ENCODE measurements around the gene PXMP4.

Gene PXMP4

DNA sequence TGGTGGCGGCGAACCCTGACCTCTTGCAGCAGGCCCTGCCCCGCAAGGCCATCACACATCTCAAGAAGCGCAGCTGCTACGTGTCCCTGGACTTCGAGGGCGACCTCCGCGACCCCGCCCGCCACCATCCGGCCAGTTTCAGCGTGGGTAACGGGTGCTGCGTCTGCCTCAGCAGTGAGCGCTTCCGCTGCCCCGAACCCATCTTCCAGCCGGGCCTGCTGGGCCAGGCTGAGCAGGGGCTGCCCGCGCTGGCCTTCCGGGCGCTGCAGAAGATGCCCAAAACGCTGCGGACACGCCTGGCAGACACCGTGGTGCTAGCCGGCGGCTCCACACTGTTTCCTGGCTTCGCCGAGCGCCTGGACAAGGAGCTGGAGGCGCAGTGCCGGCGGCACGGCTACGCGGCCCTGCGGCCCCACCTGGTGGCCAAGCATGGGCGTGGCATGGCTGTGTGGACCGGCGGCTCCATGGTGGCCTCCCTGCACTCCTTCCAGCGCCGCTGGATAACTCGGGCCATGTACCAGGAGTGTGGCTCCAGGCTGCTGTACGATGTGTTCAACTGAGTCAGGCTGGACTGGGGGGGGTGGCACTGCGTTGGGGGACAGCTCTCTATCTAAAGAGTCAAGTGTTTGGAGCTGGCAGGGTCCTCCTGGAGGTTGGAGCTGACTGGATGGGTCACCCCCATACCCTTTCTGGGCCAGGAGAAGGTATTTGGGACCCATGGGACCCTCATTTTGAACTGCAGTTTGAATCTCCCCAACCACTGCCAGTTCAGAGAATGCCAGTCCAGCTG, 52.2 kb downstream of the PXMP4 start:
- DNase-seq: peak in 1 of 2 donors; percentile 74

DNA sequence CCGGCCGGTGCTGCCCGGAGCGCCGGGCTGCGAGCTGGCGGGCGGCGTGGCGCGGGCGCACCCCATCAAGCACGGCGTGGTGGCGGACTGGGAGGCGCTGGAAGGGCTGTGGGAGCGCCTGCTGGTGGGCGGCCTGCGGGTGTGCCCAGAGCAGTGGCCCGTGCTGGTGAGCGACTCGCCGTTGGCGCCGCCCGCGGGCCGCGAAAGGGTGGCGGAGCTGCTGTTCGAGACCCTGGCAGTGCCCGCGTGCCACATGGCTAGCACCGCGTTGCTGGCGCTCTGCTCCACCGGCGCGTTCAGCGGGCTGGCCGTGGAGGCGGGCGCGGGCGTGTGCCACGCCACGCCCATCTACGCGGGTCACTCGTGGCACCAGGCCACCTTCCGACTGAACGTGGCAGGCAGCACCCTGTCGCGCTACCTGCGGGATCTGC, 52.9 kb downstream of the PXMP4 start:
- DNase-seq: peak in 1 of 2 donors; percentile 70

GRCh38 chr20:33666293-33667244, 53.5 kb downstream of the PXMP4 start, which contains the start of gene ACTL10:
Gene ACTL10 (plus strand): TSS chr20:33666943. CDS start chr20:33667498, 555 bp downstream.
- peak; percentile 93 to 95 for DNase-seq

DNA sequence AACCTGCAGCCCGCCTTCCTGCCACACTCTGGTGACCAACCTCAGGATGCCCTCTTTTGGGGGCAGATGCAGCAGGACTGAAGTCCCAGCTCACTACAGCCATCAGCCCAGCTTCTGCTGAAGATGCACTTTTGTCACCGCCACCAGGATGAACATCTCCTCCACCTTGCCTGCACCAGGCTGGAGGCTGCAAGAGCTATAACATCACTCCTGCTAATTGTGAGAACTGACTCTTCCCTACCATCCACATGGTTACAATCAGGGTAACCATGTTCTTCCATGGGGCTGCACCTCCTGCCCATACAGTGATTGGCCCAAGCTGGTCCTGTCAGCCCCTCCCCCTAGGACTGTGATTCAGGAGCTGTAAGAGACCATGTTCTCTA, 55.4 kb downstream of the PXMP4 start:
- no peak for DNase-seq

- DNase-seq: no peak
Measured at GRCh38 chr20:33664085-33664761, 55.9 kb downstream of the PXMP4 start.

DNA sequence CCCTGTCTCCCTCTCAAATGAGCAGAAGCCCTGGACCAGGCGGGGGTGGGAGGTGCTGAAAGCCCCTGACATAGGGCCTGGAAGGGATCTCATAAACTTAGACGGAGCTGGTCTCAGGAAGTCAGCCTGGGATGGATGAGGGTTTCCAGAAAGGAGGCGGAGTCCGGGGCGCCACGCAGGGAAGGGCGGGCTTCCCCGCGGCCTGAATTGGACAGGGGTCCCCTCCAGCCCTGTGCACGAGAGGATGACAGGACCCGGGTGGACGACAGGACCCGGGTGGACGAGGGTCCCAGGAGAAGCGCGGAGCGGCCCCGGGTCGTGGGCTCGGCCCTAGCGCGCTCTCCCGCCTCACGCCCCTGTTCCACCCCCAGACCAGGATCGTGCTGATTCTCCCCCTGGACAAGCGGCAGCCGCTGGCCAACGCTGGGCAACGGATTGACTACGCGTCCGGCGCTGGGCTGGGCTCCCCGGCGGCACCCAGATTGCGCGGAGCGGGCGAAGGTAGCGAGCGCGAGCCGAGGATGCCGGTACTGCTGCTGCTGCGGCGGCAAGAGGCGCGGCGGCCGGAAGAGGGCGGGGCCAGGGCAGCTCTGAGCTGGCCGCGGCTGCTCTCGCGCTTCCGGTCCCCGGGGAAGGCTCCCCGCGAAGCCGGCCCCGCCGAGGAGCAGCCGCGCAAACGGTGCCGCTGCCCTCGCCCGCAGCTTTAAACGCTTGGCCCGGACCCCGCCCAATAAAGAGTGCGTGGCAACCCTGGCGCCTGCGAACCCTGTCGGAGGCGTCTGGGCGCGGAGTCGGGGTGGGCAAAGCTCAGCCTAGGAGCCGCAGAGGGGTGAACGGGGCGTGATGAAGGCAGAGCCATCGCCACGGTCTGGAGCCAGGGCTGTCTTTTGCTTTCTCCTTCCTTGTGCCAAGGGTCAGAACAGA, 56.7 kb downstream of the PXMP4 start:
- peak; percentile 67 to 77 for DNase-seq

- DNase-seq: no peak
Measured at GRCh38 chr20:33662172-33662571, 57.9 kb downstream of the PXMP4 start, which contains the start of gene C20orf144. Gene C20orf144 (plus strand): TSS chr20:33662327. CDS start chr20:33662346, 19 bp downstream.

DNA sequence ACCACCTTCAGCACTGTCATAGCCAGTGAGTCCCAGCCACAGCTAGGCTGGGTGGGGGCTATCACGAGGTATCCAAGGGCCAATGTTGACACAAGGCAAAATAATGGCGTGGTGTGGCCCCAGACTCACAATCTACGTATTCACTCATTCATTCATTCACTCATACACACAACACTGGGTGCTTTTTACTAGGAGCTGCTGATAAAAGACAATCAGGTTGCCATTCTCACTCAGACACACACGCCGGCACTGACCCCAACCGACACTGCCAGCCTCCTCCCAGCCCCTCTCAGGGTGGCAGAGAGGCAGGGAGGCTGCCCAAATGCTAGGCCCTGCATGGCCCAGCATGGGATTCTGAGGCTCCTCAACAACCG, 59.4 kb downstream of the PXMP4 start:
- DNase-seq: no peak

- DNase-seq: no peak
Measured at GRCh38 chr20:33660035-33660684, 60.0 kb downstream of the PXMP4 start.

DNA sequence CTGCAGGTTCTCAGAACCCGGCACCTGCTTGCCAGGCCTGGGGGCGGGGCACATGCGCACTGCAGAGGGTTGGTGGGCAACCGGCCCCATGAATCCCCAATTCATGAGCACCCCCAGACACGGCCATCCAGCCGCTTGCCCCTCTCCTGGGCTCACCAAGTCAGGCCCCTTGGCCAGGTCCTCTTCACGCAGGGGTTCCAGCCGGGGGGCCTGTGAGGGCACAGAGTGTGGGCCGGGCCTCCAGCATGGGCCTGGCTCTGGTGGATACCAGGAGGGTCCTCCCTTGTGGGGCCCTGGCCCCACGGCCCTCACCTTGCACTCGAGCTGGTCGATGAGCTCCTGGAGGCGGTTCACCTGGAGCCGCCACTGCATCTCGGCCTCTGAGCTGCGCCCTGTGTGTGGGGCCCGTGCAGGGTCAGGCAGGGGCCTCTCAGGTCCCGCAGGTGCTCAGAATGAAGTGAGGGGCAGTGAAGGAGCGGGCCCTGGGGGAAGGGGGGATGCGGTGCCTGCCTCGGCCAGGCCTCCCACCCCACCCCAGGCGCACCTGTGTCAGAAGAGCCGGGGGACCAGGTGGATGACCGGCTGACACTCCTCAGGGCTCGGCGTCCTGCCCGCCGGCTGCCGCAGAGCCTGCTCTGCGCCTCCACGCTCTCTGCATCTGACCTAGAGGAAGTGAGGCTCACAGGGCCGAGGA, 60.6 kb downstream of the PXMP4 start:
- no peak for DNase-seq

GRCh38 chr20:33658929-33659328, 61.2 kb downstream of the PXMP4 start:
- DNase-seq: no peak

GRCh38 chr20:33658510-33658909, 61.6 kb downstream of the PXMP4 start:
- DNase-seq: no peak

GRCh38 chr20:33657704-33658095, 62.4 kb downstream of the PXMP4 start:
- no peak for DNase-seq

GRCh38 chr20:33656783-33657703, 63.1 kb downstream of the PXMP4 start:
- DNase-seq: no peak

DNA sequence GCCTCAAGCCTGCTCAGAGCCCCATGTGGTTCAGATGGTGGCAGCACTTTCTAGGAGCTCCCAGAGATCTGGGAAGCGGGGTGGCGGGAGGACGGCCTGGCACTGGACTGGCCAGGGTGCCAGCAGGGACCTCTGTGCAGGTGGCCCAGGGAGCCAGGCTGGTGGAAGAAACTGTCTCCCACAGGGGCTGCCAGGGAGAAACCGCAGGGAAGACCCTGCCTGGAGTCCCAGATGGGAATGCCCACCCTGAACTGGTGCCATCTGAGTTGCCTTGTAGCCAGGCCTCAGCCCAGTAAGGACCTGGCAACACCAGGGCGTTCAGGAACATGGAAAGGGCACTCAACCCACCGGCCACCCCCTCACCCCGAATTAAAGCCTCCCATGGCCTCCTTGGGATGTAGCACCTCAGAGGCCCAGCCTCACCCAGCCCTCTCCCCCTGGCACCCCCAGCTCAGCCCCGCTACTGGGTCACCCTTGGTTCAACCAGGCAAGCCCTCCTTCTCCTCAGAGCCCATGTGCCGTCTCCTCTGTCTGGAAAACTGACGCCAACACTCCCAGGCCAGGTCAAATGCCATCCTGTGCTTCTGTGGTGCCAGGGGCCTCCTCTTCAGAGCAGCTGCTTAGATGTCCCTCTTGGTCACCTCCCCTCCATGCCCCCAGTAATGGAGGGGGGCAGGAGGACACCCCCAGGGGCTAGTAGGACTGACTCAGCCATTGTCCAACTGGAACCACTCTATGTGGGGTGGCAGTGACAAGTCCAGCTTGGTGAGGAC, 63.9 kb downstream of the PXMP4 start:
- DNase-seq: no peak

DNA sequence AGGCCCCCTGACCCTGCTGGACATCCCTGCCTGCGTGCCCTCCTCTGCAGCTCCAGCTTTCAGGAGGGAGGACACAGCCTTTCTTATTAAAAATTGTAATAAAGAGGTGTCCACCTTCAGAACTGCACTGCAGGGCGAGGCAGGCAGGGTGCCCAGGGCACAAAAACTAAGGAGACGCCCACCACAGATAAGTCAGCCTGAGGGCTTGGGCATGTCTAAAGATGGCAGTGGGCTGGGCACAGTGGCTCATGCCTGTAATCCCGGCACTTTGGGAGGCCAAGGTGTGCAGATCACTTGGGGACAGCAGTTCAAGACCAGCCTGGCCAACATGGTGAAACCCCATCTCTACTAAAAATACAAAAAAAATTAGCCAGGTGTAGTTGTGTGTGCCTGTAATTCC, 64.9 kb downstream of the PXMP4 start:
- no peak for DNase-seq

- no peak for DNase-seq
Measured at GRCh38 chr20:33654680-33655161, 65.4 kb downstream of the PXMP4 start.

- no peak for DNase-seq
Measured at GRCh38 chr20:33653900-33654596, 66.1 kb downstream of the PXMP4 start.
